Measurements from ENCODE around the gene FRMD4B.

DNA sequence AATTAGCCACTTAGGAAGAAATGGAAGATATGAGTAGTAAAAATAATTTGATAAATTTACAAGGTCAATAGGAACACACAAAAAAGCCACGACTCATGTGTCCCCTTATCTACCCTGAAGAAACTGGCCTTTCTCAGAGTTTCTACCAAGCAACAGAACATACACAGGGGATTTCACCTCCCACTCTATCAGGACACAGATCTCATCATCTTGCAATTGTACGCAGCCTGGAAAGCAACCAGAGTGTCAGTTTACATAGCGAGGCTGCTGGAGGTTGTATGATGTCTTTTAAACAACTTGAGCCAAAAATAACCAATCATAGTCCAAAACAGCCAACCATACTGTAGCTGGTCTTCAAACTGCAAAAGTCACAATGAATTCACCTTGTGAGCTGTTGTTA lies 243.8 kb downstream of the FRMD4B start:
- TF ChIP-seq POLR2AphosphoS5 (IDR thresholded peaks at IDR 0.05; ENCODE audit: borderline replicate concordance, low read depth, low read length) (no peak), EZH2 (IDR thresholded peaks at IDR 0.05) (no peak), FOXP2 (optimal IDR thresholded peaks at IDR 0.05; ENCODE audit: control extremely low read depth, extremely low read length, insufficient read depth) (no peak)

Measured in SK-N-MC (cell line).